Thoracic aorta (tissue), 2 donors: ENCODE results near the gene DNAJB11. TPM values are rescaled to one million over a fixed set of nuclear protein-coding genes. Genes with fewer than 3 reads are reported as not detected.

Experiments used
- ATAC-seq: fragments of 150-250 bp; one replicate; pipeline ENCODE4 v1.8.0; 2017; ENCODE audit warnings: low read depth; ENCODE audit not compliant: insufficient number of reproducible peaks, low FRiP score
- DNase-seq: peaks from one replicate; pipeline ENCODE4 v3.0.0-alpha.2; 2020; ENCODE audit warnings: low spot score
- H3K27ac ChIP-seq, 2 donors: fragments of 200-600 bp; sonication (generic); 1 replicate in 1 of 2; 2 replicates in 1 of 2; pipeline ENCODE4 v1.5.1; 2016; ENCODE audit warnings: mild to moderate bottlenecking in 2 of 2, moderate library complexity in 2 of 2
- H3K27me3 ChIP-seq: fragments of 200-600 bp; sonication (generic); replicated peaks from 2 replicates; pipeline ENCODE4 v1.6.0; 2016; ENCODE audit warnings: mild to moderate bottlenecking; ENCODE audit not compliant: insufficient read depth
- H3K36me3 ChIP-seq: fragments of 200-600 bp; sonication (generic); one replicate; pipeline ENCODE4 v1.5.1; 2016
- H3K4me1 ChIP-seq, 2 donors: fragments of 200-600 bp; sonication (generic); 1 replicate in 1 of 2; 2 replicates in 1 of 2; pipeline versions ENCODE4 v1.5.1 to v1.6.0; 2016; ENCODE audit warnings: low read depth in 2 of 2, mild to moderate bottlenecking in 1 of 2; ENCODE audit not compliant: control insufficient read depth in 1 of 2
- H3K4me3 ChIP-seq: fragments of 200-600 bp; sonication (generic); 2 replicates; pipeline ENCODE4 v1.5.1; 2016; ENCODE audit warnings: mild to moderate bottlenecking
- H3K9me3 ChIP-seq: fragments of 200-600 bp; sonication (generic); 2 replicates; pipeline ENCODE4 v1.5.1; 2016
- total RNA-seq, 2 donors: library from RNA; depleted of rRNA; stranded (reverse); fragments of >200 nt; gene quantifications; one replicate each; pipeline versions ENCODE4 v1.1.0 to v1.2.3, GENCODE V29; 2016
- TF ChIP-seq, protein P1 (sequence below): fragments of 200-600 bp; sonication (generic); IDR thresholded peaks from one replicate; pipeline ENCODE4 v1.5.1; 2019; ENCODE audit warnings: antibody characterized with exemption

The DNAJB11 gene
- total RNA-seq, 2 donors from 2014 or later, result 41.3 to 44.9 TPM

DNA sequence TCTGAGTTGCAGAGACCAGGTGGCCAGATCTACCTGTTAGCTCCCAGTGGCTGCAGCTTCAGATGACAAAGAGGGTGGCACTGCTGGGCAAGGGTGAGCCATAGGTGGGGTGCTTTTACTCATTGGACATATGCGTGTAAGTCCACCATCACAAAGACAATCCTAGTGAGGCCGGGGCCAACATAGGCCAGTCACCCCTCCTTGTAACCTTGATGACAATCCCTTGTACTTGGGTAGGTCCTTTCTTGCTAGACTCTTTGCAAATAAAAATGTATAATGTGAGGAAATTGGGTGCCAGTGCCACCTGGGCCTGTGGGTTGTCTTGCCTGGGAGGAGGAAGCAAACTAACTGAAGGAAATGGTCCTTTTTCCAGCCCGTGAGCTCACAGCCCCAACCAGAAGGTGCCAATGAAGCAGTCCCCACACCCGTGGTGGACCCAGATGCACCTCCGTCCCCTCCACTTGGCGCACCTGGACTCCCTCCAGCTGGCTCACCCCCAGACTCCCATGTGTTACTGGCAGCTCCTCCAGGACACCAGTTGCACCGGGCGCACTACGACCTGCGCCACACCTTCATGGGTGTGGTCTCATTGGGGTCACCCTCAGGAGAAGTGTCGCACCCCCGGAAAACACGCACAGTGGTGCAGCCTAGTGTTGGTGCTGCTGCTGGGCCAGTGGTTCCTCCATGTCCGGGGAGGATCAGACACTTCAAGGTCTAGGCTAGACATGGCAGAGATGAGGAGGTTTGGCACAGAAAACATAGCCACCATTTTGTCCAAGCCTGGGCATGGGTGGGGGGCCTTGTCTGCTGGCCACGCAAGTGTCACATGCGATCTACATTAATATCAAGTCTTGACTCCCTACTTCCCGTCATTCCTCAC is 49.9 kb downstream of the DNAJB11 start:
- Histone ChIP-seq H3K36me3 (no peaks in the 10 kb centered on the region), H3K27me3 (no peaks in the 10 kb centered on the region), H3K9me3 (no peaks in the 10 kb centered on the region), H3K4me3 (no peak overlapping the region), H3K4me1 (peaks cover 0 to 3% of the 10 kb centered on the region in 2 donors), H3K27ac (no peak overlapping the region)
- ATAC-seq (no peak), DNase-seq (no peak)
- TF ChIP-seq, protein P1, sequence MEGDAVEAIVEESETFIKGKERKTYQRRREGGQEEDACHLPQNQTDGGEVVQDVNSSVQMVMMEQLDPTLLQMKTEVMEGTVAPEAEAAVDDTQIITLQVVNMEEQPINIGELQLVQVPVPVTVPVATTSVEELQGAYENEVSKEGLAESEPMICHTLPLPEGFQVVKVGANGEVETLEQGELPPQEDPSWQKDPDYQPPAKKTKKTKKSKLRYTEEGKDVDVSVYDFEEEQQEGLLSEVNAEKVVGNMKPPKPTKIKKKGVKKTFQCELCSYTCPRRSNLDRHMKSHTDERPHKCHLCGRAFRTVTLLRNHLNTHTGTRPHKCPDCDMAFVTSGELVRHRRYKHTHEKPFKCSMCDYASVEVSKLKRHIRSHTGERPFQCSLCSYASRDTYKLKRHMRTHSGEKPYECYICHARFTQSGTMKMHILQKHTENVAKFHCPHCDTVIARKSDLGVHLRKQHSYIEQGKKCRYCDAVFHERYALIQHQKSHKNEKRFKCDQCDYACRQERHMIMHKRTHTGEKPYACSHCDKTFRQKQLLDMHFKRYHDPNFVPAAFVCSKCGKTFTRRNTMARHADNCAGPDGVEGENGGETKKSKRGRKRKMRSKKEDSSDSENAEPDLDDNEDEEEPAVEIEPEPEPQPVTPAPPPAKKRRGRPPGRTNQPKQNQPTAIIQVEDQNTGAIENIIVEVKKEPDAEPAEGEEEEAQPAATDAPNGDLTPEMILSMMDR, result no peak

DNA sequence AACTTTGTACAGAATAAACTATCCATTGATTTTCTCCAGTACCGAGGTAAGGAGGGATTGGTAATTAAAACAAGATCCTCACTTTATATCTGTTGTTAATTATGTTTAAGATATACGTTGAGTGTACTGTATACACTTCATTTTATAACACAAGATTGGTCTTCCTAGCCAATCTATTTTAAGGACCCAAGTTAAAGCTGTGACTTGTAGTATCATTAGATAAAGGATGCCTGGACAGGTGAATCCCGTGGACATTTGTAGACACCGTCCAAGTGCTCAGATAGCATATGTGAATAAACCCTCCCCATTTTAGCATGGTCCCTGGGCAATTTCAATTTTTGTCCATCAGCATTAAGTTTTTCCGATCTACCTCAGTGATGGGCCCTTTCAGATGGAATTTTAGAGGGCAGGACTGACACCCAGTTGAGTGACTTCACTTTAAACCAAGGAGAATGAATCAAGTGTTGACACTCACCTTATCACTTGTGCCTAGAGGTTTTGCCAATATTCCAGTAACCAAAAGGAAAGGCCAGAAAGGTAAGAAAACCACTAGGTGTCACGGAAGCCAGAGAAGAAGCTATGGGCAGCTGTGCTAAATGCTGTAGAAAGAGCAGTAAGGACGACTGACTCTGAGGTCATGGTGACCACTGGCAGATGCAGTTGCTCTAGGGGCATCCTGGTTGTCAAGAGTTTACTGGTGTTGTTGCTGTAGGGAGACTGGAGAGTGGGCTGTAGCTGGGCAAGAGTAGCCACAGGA is 51.6 kb downstream of the DNAJB11 start:
- TF ChIP-seq, protein P1, result no peak
- Histone ChIP-seq H3K27ac (no peak overlapping the region), H3K36me3 (no peaks in the 10 kb centered on the region), H3K9me3 (no peaks in the 10 kb centered on the region), H3K4me1 (no peaks in the 10 kb centered on the region), H3K27me3 (no peaks in the 10 kb centered on the region), H3K4me3 (no peak overlapping the region)
- DNase-seq (no peak), ATAC-seq (no peak)

DNA sequence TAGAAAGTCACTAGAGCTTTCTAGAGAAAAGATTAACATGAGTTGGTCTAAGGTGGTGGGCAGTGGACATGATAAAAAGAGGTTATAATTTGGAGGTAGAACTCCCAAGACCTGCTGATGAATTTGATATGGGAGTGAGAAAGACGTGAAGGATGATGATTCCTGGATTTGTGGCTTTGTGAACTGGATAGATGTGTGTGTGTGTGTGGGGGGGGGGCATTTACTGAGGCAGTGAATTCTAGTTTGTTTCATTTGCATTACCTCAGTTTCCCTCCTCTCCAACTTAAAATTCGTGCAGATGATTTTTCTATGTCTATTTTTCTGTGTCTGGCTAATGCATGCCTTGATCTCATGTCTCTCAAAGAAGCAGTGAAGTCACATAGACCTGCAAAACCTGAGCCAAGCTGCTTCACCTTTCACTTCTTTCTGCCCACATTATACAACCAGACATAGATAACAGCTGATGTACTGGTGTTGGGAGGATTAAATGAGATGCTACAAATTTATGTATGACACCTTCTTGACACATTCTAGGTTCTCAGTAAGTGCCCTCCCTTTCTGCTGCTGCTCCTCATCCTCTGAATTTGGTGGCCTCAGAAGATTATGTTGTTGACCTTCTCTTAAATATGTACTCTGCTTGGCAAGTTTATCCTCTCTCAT is 52.3 kb downstream of the DNAJB11 start:
- Histone ChIP-seq H3K27me3 (no peaks in the 10 kb centered on the region), H3K4me3 (no peak overlapping the region), H3K27ac (no peak overlapping the region), H3K4me1 (no peaks in the 10 kb centered on the region), H3K36me3 (no peaks in the 10 kb centered on the region), H3K9me3 (no peaks in the 10 kb centered on the region)
- TF ChIP-seq, protein P1, result no peak
- no peak for ATAC-seq
- DNase-seq, result no peak

DNA sequence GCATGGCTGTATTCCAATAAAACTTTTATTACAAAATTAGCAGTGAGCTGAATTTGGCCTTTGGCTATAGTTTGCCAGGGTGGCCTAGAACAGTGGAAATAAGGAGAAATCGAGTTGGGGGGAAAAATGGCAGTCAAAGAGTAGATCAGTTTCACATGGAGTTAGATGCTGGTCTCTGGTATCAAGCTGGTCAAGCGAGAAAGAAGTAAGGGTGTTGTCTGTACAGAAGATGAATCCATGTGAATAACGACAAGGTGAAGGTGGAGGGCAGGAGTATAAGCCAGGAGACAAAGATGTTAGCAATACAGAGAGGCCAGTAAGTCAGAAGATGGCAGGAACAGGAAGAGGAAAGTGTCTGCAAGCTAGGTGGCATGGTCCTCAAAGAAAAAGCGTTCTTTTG is 54.1 kb downstream of the DNAJB11 start:
- H3K36me3 ChIP-seq, result no peaks in the 10 kb centered on the region
- ATAC-seq (no peak), DNase-seq (no peak)
- TF ChIP-seq, protein P1, result no peak
- no peak overlapping the region for H3K4me3 ChIP-seq
- no peak overlapping the region for H3K27ac ChIP-seq
- H3K27me3 ChIP-seq, result no peaks in the 10 kb centered on the region
- no peaks in the 10 kb centered on the region for H3K4me1 ChIP-seq
- no peaks in the 10 kb centered on the region for H3K9me3 ChIP-seq

DNA sequence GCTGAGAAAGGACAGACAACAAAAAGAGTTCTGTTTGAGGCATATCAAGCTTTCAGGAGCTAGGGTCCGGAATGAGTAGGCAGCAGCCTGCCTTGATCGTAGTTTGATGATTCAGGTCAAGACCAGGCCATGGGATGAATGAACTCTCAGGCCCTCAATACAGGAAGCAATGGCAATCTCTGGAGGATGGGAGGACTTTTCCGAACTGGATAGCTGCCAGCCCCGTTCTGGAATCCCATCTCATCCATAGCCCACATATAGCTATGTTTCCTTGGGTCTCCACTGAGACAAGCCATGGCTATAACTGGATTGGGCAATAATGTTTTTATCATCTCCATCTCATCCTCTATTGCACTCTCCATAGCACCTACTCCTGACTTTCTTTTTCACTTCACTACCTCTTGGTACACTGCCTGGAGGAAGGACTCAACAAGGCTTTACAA is 55.1 kb downstream of the DNAJB11 start:
- Histone ChIP-seq H3K27me3 (no peaks in the 10 kb centered on the region), H3K4me3 (no peak overlapping the region), H3K36me3 (no peaks in the 10 kb centered on the region), H3K27ac (no peak overlapping the region), H3K9me3 (no peaks in the 10 kb centered on the region), H3K4me1 (no peaks in the 10 kb centered on the region)
- no peak for DNase-seq
- TF ChIP-seq, protein P1, result no peak
- ATAC-seq, result no peak
